D721Med (cell line): ENCODE data around the gene FLAD1.

Experiments used
- DNase-seq: peaks from one replicate; pipeline ENCODE4 v3.0.0; 2011; ENCODE audit warnings: low spot score; ENCODE audit not compliant: insufficient read length
- FAIRE-seq: peaks from 2 replicates; lab custom pipeline; 2011; peaks lifted over from hg19 to GRCh38; lab: Jason Lieb, UNC
- TF ChIP-seq, protein P1 (sequence below): IDR thresholded peaks from 2 replicates; pipeline ENCODE4 v1.5.1; 2012; ENCODE audit warnings: mild to moderate bottlenecking, control low read depth; ENCODE audit not compliant: insufficient read depth; ENCODE audit errors: missing control alignments

The FLAD1 gene

DNA sequence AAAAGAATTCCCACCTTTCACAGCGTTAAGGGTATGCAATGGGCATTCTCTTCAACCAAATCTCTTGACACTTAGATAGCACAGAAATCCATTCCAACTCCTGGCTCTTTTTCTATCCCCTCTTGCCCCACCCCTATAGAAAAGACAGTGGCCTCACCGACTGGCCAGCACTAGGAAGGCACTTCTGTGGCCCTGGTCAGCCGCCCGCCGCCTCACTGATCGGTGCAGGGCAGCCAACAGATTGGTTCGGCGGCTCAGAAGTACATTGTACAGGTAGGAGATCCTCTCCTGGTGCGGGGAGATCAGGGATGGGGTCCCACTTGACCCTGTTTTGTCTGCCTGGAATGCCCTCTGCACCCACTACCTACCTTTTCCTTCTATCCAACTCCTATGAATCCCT lies 41.2 kb downstream of the FLAD1 start:
- TF ChIP-seq, protein P1, sequence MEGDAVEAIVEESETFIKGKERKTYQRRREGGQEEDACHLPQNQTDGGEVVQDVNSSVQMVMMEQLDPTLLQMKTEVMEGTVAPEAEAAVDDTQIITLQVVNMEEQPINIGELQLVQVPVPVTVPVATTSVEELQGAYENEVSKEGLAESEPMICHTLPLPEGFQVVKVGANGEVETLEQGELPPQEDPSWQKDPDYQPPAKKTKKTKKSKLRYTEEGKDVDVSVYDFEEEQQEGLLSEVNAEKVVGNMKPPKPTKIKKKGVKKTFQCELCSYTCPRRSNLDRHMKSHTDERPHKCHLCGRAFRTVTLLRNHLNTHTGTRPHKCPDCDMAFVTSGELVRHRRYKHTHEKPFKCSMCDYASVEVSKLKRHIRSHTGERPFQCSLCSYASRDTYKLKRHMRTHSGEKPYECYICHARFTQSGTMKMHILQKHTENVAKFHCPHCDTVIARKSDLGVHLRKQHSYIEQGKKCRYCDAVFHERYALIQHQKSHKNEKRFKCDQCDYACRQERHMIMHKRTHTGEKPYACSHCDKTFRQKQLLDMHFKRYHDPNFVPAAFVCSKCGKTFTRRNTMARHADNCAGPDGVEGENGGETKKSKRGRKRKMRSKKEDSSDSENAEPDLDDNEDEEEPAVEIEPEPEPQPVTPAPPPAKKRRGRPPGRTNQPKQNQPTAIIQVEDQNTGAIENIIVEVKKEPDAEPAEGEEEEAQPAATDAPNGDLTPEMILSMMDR = no peak
- DNase-seq = no peak
- no peak for FAIRE-seq

DNA sequence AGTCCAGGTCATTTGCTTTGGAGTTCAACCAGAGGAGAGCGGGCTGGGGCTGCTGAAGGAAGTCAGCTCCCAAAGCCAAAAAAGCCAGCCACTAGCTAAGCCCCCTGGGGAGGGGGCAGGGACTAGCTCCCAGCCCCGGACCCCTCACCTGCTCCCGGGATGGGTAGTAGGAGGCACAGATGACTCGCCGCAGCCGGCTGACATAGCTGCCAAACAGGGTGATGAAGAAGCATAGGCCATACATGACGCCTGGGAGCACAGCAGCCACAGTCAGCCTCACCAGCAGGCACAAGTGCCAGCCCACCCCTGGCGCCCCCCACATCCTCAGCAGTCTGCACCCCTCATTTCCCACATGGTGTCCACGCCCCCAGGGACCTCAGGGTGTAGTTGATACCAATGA lies 43.0 kb downstream of the FLAD1 start:
- no peak for FAIRE-seq
- no peak for DNase-seq
- TF ChIP-seq, protein P1 = no peak

DNA sequence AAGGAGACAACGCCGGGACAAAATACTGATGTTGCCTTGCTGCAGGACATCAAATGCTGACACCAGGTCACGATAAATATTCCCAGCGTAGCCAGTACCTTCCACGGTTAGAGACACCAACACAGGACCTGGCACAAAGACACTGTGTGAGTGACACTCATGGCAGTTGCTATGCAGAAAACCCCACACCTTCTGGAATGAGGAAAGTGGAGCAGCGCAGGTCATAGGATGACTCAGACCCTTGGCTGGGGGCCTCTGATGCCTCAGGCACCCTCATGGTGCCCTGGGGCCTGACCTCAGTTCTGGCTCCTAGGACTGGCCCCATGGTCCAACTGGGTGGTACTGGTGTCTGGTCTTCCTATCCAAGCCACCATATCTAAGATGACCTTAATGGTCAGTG lies 43.4 kb downstream of the FLAD1 start:
- TF ChIP-seq, protein P1 = no peak
- DNase-seq (no peak), FAIRE-seq (no peak)

DNA sequence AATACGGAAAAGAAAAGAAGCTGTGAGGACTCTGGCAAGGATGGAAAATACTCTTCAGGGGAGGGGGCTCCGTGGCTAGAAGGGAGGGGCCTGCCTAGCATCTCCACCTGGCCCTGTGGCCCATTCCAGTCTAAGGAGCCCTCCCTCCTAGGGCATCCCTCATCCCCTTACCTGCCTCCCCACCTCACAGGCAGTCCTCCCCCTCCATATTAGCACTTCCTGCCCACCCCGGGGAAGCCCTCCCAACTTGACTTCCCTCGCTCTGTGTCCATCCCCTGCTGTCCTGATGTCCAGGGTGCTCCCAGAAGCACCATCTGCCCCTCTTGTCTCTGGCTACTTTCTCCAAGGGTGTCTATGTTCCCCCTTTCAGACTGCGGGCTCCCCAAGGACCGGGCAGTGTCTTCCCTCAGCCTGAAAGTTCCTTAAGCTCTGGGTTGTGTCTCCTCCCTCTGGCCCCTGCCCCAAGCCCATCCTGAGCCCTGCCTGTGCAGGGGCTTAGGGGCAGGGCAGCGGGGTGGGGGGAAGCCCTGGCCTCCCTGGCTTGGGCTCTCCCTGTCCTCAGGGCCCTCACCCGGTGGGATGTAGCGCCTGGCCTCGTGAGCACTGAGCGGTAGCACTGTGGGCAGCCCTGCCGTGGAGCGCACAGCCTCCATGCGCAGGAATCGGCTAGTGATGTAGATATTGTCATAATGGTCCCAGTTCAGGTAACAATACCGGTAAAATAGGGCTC lies 46.5 kb downstream of the FLAD1 start:
- no peak for FAIRE-seq
- DNase-seq = no peak
- TF ChIP-seq, protein P1 = no peak

DNA sequence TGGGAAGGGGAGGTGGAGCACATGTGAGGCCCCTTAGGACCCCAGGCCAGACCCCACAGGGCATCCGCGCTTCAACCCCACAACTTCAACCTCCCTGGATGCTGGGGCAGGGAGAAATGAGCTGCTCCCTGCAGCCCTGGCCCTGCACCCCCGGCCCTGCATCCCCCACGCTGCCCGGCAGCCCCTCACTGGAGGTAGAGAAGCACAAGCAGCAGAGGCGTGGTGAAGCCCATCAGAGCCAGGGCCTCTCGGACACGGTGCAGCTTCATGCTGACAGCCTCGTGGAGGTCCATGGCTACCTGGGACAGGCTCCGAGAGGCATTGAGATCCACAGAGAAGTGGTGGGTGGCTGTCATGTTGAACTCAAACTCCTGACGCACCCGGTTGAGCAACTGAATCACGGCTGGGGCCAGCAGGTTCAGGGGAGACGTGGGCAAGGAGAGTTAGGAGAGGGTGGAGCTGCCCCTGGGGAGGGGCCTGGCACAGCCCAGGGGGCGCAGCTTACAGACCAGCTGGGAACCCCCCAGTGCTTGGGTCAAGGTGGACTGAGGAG lies 47.2 kb downstream of the FLAD1 start:
- FAIRE-seq (no peak), DNase-seq (no peak)
- TF ChIP-seq, protein P1 = no peak

DNA sequence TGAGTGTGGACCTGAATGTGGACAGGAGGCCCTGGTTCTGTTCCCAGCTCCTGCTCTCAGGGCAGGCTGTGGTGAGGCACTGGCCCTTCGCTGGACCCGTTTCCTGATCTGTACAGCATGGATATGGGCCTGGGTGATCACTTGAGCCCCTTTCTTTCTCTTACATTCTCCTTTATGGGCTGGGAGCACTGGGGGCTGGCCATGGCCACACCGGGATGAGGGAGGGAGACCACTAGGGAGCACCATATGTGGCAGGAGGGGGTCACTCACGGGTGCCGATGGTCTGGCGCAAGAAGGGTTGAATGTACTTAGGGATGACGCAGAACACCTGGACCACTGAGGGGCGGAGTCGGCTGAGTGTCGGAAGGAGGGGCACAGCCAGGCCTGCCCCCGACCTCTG lies 47.8 kb downstream of the FLAD1 start:
- DNase-seq = no peak
- TF ChIP-seq, protein P1 = no peak
- FAIRE-seq = no peak

DNA sequence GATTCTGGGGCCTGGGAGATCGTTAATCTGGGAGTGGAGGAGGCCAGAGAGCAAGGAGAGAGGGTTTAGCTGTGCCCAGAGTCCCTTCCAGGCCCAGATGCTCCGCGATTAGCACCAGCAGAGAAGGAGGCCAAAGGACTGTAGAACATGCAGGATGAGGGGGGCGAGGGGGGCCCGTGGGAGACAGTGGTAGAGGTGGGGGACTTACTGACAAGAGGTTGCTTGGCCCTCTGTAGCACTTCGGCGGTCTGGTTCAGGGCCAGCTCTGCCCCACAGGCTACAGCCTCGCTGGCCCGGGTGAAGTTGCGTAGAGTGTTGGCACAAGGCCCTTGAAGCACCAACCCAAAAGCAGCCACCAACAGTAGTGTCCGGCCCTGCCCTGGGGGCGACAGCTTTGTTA lies 49.7 kb downstream of the FLAD1 start:
- DNase-seq (no peak), FAIRE-seq (no peak)
- TF ChIP-seq, protein P1 = no peak
